NOMO-1 treated with dmso at 0.1 percent for 144 hours (cell line): ENCODE data around the gene SEC22C.
A peak's percentile ranks its signal among the peaks of the same experiment; 100 is the strongest.

ENCODE experiments used
- DNase-seq: peaks from one replicate; lab custom pipeline; 2025; ENCODE audit not compliant: unreplicated experiment; lab: John Stamatoyannopoulos, UW

Gene SEC22C

DNA sequence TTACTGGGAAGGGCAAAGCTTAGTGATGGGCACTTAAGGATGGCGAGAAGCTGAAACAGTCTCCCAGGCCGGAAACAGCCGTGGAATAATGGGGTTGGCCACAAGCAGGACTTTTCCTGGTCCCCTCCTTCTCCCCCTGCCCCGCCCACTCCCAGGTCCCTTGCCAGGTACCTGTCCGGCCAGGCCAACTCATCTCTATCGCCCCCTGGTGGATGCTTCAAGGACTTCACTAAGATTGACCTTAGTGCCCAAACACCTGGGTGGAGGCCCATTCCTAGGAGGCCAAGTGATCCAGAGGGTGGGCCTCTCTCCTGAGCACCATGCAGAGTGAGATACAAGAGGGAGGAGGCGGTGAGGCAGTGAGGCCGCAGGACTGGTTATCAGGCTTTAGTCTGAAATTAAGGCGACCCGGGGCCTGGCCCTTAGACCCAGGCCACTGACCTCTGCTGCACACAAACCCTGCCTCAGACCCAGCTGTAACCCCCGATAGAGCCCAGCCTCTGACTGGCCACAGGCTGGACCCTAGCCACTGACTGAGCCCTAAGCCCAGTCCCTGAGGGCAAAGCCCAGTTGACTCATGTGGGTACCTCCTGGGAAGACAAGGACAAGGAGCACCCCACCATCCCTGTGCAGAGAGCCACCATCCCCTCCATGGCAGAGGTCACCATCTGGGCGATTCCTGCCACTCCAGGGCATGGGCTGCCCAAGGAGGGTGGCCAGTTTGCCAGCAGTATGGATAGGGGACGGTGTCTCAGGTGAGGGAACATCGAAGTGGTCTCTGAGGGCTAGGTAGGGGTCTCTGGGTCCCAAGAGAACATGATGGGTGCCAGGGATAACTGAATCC, 41.7 kb downstream of the SEC22C start:
- DNase-seq, result no peak

- DNase-seq, result no peak
These were observed 44.4 kb downstream of the SEC22C start for GRCh38 chr3:42537350-42537749.

GRCh38 chr3:42535981-42536784, 45.6 kb downstream of the SEC22C start:
- no peak for DNase-seq

- no peak for DNase-seq
These were observed 48.4 kb downstream of the SEC22C start for GRCh38 chr3:42533161-42533897.

DNA sequence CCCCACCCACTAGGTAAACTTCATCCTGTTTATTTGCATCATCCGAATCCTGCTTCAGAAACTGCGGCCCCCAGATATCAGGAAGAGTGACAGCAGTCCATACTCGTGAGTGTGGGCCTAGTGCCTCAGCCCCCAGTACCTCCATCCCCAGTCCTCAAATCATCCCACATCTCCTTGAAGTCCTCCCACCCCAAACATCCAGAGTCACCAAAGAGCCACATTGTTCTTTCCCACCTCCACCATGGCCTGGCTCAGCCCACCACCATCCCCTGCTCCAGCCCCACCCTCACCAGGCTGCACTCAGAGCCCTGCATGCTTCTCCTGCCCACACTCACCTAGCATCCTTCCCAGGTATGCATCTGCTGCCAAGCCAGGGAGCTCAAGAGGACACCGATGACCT, 49.5 kb downstream of the SEC22C start:
- DNase-seq, result no peak

DNA sequence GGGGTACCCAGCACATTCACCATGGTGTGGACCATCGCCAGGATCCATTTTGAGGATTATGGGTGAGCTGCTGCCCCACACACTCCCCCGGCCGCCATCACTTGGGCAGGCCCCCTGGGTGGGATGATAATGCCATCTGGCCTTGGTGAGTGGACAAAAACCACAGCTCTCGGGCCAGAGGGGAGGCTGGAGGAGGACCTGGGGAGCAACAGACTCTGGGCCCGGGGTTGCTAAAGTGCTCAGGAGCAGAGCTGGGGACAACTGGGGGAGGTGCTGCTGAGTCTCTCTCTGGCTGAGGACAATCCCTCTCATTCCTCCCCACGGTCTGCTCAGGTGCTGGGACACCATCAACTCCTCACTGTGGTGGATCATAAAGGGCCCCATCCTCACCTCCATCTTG, 50.3 kb downstream of the SEC22C start:
- DNase-seq, result no peak

GRCh38 chr3:42530073-42530472, 51.7 kb downstream of the SEC22C start:
- no peak for DNase-seq

DNA sequence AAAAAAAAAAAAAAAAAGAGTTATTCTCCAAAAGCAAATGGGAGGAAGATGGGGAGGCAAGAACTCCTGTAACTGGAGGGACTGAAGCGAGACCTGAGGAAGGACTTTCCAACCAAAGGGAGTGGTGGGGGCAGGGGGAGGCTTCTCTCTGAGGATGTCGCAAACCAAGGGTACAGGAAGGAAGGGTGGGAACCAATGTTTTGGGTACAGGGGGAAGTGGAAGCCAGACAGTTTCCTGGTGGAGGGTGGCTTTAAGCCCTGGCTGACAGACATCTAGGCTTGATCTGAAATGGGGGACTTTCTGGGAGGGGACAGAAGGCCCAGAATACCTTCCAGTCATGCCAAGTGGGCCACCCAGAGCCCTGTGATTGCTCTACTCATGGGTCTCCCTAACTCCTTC, 52.3 kb downstream of the SEC22C start:
- DNase-seq, result peak; percentile 20

GRCh38 chr3:42527368-42527917, 54.3 kb downstream of the SEC22C start:
- DNase-seq, result no peak

DNA sequence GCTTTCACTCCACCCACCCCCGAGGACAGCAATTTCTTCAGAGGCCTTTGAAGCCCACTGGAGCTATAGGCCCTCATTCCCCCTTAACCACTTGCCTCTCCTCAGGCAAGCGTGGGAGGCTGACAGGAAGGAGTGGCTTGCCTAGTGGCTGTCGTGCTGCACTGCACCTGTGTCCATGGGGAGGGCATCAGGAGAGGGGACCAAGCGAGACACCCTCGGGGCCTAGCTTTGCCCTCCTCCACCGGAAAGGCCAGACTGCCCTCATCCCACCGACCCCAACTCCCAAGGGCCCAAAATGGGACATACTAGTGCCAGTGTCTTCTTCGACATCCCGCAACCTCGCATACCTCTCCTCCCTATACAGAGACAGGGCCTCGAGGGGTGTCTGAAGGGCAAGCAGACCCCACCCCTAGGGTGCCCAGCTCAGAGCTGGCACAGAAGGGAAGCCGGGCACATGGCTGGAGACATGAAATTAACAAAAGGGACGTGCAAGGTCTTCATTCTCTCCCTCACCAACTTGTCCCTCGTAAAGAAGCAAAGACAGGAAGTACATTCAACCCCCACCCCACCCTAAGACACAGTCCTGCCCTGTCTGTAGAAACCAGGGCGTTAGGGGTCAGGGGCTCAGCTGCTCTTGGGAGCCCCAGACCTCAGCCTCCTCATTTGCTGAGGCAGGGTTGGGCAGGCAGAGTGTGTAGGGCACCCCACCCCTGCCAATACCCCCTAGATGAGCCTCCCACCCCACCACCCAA, 55.0 kb downstream of the SEC22C start:
- DNase-seq, result no peak

GRCh38 chr3:42525736-42526345, 55.9 kb downstream of the SEC22C start:
- no peak for DNase-seq

DNA sequence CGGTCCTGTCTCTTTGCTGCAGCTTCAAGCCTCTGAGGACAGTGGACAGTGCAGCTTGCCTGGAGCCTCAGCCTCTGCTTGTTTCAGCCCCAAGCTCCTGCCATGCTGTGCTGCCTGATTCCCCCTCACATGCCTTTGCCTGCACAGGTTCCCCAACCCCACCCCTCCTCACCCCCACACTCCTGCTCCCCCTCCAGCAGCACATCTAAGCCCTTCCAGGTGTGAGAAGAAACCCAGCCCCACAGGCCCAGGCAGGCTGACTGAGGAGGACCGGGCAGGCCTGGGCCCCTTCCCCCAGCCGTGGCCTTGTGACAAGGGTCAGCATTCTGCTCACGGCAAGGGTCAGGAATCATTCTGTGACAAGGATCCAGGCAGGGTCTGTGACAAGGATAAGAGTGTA, 56.6 kb downstream of the SEC22C start:
- no peak for DNase-seq

DNA sequence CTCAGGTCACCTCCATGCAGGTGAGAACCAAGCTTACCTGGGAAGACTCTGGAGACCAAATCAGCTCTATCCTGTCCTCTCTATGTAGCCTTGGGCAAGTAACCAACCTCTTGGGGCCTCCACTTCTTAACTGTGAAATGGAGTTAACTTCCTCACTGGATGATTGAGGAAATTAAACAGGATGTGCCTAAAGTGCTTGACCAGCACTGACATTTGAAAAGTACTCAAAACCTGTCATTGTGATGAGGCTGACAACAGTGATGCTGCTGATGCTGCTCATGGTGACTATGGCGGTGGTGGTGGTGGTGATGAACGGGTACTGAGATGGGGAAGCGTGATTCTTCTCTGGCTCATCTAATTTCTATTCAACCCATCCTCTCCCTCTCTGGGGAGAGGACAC, 57.0 kb downstream of the SEC22C start:
- no peak for DNase-seq

DNA sequence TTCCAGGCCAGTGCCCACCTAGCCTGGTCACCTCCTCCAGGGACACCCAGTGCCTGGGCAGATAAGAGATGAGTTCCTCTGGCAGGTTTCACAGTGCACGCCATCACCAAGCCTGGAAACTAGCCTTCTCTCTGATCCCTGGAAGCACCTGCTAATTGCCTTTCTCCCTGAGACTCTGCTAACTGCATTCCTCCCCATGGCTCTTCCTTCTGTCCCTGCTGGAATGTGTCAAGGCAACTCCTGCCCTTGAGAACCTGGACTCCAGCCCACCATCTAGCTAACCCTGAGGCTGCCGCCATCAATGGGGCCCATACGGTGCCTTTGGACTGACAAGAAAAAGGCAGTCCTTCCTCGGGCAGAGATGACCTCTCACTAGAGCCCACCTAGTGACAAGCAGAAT, 60.9 kb downstream of the SEC22C start:
- DNase-seq, result no peak

DNA sequence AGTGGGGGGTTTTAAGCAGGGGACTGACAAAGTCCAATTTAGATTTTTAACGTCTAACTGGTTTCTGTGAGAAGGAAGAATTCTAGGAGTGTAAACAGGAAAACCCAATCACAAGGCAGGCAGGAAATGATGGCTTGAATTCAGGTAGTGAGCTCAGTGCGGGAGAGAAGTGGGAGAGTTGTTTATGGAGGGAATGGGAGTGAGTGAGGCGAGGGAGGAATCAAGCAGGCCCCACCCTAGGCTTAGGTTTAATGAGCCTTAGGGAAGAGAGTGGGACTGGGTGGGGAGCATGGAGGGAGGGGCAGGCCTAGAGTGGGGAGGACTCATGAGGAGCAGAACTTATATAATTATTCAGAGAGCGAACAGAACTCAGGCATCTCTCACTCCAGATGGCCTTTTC, 61.4 kb downstream of the SEC22C start:
- no peak for DNase-seq

DNA sequence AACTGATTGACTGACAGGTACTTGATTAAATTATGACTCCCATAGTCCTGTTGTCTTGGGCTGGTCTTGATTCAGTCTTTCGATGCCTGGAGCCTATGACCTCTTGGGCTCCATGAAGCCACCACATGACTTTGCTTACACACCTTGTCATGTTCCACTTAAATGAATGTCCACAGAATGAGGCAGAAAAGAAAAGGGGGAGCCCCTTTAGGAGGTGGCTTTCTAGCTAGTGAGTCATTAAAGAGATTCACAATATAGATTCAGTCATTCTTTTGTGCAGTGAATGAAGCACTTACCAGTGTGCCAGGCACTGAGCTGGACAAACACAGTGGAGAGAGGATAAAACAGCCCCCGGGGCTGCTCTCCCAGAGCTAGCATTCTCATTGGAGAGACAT, 62.2 kb downstream of the SEC22C start:
- no peak for DNase-seq

- DNase-seq, result peak; percentile 19
These were observed 62.8 kb downstream of the SEC22C start for GRCh38 chr3:42518800-42519567.

DNA sequence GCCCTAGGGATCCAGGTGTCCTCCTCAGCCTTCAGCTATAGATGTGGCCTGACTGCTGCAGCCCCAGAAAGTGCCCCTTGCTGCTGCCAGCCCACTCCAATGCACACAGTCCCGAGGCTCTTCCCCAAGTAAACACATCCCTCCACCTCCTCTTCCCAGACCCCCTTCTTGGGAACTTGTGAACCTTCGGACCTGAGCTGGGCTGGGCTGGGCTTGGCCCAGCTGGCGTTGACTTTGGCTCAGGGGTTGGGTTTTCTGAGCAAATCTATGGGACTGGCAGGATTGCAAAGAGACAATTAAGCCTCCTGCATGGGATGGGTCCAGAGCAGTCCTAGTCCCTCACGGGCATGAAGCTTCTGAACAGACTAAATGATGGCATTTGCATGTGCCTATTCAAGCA, 64.7 kb downstream of the SEC22C start:
- no peak for DNase-seq

DNA sequence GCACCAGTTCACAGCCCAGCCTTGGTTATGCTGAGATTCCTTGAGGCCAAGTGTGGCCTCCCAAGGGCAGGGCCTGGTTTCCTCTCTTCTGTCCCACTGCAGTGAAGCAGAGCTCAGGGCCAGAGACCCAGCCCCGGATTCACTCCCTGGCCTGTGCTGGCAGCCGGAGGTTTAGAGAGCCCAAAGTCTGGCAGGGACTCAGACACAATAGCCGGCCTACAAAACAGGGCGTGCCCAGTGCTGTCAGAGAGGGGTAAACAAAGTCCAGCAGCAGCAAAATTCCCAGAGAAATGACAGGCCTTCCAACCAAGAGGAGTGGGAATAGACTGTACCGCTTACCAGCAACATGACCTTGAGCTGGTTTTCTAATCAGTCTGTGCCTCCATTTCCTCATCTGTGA, 65.3 kb downstream of the SEC22C start:
- no peak for DNase-seq
